ENCODE data around the gene WWOX. TPM values are rescaled to one million over a fixed set of nuclear protein-coding genes. Genes with fewer than 3 reads are reported as not detected.

Gene WWOX
- total and polyA plus RNA-seq, 2 donors (not counting 1 experiment from before 2014, with no cell fraction given): 10.5 to 42.3 TPM

DNA sequence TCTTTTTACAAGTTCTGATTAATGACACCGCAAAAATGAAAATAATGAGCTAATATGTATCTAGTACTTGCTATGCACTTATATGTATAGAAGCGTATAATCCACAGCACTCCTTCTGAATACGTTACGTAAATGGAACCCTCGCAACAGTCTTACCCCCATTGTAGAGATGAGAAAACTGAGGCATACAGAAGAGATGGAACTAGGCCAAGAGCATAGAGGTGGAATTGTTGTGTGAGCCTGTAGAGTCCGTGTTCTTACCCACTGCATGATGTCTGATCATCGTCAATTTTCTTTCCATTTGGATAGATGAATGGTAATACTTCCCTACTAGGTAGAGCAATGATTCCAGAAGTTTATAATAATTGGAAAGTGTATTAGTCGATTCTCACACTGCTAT, 394.1 kb downstream of the WWOX start:
- H3K4me1 ChIP-seq (ENCODE audit: control insufficient read depth in 2 of 2, insufficient read depth in 2 of 2, low read length in 2 of 2): no peaks in the 10 kb centered on the region
- H3K4me3 ChIP-seq (ENCODE audit: control extremely low read depth in 1 of 5, extremely low read depth in 1 of 5, insufficient read depth in 1 of 5, low read depth in 2 of 5, low read length in 4 of 5): no peak overlapping the region
- H3K4me1 Mint-ChIP-seq: no peaks in the 10 kb centered on the region
- H3K9ac ChIP-seq (ENCODE audit: low read length): no peak overlapping the region
- H3K27me3 Mint-ChIP-seq: no peaks in the 10 kb centered on the region
- H3K27ac ChIP-seq (ENCODE audit: low read length in 2 of 2): no peak overlapping the region
- ChIA-PET CTCF (no interaction called here), POLR2A (no interaction called here)
- WGBS (ENCODE audit: insufficient coverage): 100% methylated on average over 1 of the region's 8 CpGs
- intact Hi-C loops (cut with micrococcal nuclease): no loop called here
- H3K4me3 Mint-ChIP-seq: no peak overlapping the region
- no peak overlapping the region for H2AFZ ChIP-seq (ENCODE audit: insufficient read depth, low read depth, low read length, poor library complexity, severe bottlenecking)
- H4K20me1 ChIP-seq (ENCODE audit: control insufficient read depth, insufficient read depth, low read length, poor library complexity, severe bottlenecking): no peaks in the 10 kb centered on the region
- no peak overlapping the region for H3K27ac Mint-ChIP-seq
- no peaks in the 10 kb centered on the region for H3K79me2 ChIP-seq (ENCODE audit: control insufficient read depth, insufficient read depth, low read length)
- H3K4me2 ChIP-seq (replicated peaks; ENCODE audit: low read depth, low read length, poor library complexity, severe bottlenecking): no peak overlapping the region
- TF ChIP-seq EZH2 (IDR thresholded peaks at IDR 0.05; ENCODE audit: borderline replicate concordance, insufficient read depth, low read depth, low read length, poor library complexity, severe bottlenecking): no peak
- TF ChIP-seq, protein P1, sequence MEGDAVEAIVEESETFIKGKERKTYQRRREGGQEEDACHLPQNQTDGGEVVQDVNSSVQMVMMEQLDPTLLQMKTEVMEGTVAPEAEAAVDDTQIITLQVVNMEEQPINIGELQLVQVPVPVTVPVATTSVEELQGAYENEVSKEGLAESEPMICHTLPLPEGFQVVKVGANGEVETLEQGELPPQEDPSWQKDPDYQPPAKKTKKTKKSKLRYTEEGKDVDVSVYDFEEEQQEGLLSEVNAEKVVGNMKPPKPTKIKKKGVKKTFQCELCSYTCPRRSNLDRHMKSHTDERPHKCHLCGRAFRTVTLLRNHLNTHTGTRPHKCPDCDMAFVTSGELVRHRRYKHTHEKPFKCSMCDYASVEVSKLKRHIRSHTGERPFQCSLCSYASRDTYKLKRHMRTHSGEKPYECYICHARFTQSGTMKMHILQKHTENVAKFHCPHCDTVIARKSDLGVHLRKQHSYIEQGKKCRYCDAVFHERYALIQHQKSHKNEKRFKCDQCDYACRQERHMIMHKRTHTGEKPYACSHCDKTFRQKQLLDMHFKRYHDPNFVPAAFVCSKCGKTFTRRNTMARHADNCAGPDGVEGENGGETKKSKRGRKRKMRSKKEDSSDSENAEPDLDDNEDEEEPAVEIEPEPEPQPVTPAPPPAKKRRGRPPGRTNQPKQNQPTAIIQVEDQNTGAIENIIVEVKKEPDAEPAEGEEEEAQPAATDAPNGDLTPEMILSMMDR (IDR thresholded peaks at IDR 0.05): no peak
- H3K36me3 ChIP-seq (replicated peaks in 1 of 2; ENCODE audit: control extremely low read depth in 1 of 2, control insufficient read depth in 1 of 2, extremely low read depth in 1 of 2, insufficient read depth in 2 of 2, low read length in 1 of 2): no peaks in the 10 kb centered on the region
- H3K9me3 ChIP-seq (ENCODE audit: control extremely low read depth in 1 of 3, control insufficient read depth in 2 of 3, insufficient read depth in 1 of 3, low read length in 2 of 3): no peaks in the 10 kb centered on the region
- H3K9me3 Mint-ChIP-seq (ENCODE audit: insufficient read depth): no peaks in the 10 kb centered on the region
- H3K27me3 ChIP-seq (replicated peaks in 1 of 4; ENCODE audit: control extremely low read depth in 1 of 4, control insufficient read depth in 3 of 4, insufficient read depth in 4 of 4, low read length in 3 of 4): no peaks in the 10 kb centered on the region
- ATAC-seq (ENCODE audit: low read depth): no peak
- DNase-seq: no peak

DNA sequence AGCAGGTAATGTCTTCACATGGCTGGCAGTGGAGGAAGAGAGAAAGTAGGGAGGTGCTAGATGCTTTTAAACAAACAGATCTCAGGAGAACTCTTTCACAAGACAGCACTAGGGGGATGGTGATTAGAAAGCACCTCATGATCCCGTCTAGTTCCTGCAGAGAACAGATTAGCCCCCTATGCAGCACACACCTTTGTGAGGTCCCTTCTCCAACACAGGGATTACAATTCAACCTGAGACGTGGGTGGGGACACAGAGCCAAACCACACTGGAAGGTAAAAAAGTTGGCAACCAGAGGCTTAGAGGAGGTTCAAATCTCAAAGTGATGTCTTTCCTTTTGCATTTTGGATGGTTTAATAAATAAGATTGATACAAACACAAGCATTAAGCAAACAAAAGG, 394.7 kb downstream of the WWOX start:
- WGBS (ENCODE audit: insufficient coverage): 100% methylated on average over 1 of the region's 2 CpGs
- no peak for DNase-seq

More for the DNA sequence above, 394.7 kb downstream of the WWOX start:
- H2AFZ ChIP-seq (ENCODE audit: insufficient read depth, low read depth, low read length, poor library complexity, severe bottlenecking): no peak overlapping the region
- H3K36me3 ChIP-seq (replicated peaks in 1 of 2; ENCODE audit: control extremely low read depth in 1 of 2, control insufficient read depth in 1 of 2, extremely low read depth in 1 of 2, insufficient read depth in 2 of 2, low read length in 1 of 2): no peaks in the 10 kb centered on the region
- no peaks in the 10 kb centered on the region for H3K79me2 ChIP-seq (ENCODE audit: control insufficient read depth, insufficient read depth, low read length)
- no peaks in the 10 kb centered on the region for H3K9me3 Mint-ChIP-seq (ENCODE audit: insufficient read depth)
- H3K4me1 Mint-ChIP-seq: no peaks in the 10 kb centered on the region
- no peak overlapping the region for H3K4me3 ChIP-seq (ENCODE audit: control extremely low read depth in 1 of 5, extremely low read depth in 1 of 5, insufficient read depth in 1 of 5, low read depth in 2 of 5, low read length in 4 of 5)
- H3K4me1 ChIP-seq (ENCODE audit: control insufficient read depth in 2 of 2, insufficient read depth in 2 of 2, low read length in 2 of 2): no peaks in the 10 kb centered on the region
- no peak for ATAC-seq (ENCODE audit: low read depth)
- H3K27me3 ChIP-seq (replicated peaks in 1 of 4; ENCODE audit: control extremely low read depth in 1 of 4, control insufficient read depth in 3 of 4, insufficient read depth in 4 of 4, low read length in 3 of 4): no peaks in the 10 kb centered on the region
- TF ChIP-seq, protein P1 (IDR thresholded peaks at IDR 0.05): no peak
- no peak for TF ChIP-seq EZH2 (IDR thresholded peaks at IDR 0.05; ENCODE audit: borderline replicate concordance, insufficient read depth, low read depth, low read length, poor library complexity, severe bottlenecking)
- H3K9ac ChIP-seq (ENCODE audit: low read length): no peak overlapping the region
- POLR2A ChIA-PET: no interaction called here
- no peak overlapping the region for H3K4me2 ChIP-seq (replicated peaks; ENCODE audit: low read depth, low read length, poor library complexity, severe bottlenecking)
- no peaks in the 10 kb centered on the region for H3K9me3 ChIP-seq (ENCODE audit: control extremely low read depth in 1 of 3, control insufficient read depth in 2 of 3, insufficient read depth in 1 of 3, low read length in 2 of 3)
- no peaks in the 10 kb centered on the region for H4K20me1 ChIP-seq (ENCODE audit: control insufficient read depth, insufficient read depth, low read length, poor library complexity, severe bottlenecking)
- intact Hi-C loops (cut with micrococcal nuclease): no loop called here
- no peak overlapping the region for H3K4me3 Mint-ChIP-seq
- no peak overlapping the region for H3K27ac Mint-ChIP-seq
- H3K27ac ChIP-seq (ENCODE audit: low read length in 2 of 2): no peak overlapping the region
- CTCF ChIA-PET: no interaction called here
- H3K27me3 Mint-ChIP-seq: no peaks in the 10 kb centered on the region
